GM04504 (cell line): Measurements from ENCODE around the gene MED22.

Source experiments
- DNase-seq: peaks from one replicate; pipeline ENCODE4 v3.0.0-alpha.2; 2012; ENCODE audit warnings: low read depth

The MED22 gene

GRCh38 chr9:133375724-133376654 lies 28.1 kb upstream of the MED22 start, which contains the start of the genes STKLD1 and SURF4:
Gene STKLD1 (plus strand): TSS chr9:133376366. CDS start chr9:133376474, 108 bp downstream.
Gene SURF4 (minus strand): TSS chr9:133376060. CDS start chr9:133375969, 91 bp downstream.
- peak; percentile 91 for DNase-seq

DNA sequence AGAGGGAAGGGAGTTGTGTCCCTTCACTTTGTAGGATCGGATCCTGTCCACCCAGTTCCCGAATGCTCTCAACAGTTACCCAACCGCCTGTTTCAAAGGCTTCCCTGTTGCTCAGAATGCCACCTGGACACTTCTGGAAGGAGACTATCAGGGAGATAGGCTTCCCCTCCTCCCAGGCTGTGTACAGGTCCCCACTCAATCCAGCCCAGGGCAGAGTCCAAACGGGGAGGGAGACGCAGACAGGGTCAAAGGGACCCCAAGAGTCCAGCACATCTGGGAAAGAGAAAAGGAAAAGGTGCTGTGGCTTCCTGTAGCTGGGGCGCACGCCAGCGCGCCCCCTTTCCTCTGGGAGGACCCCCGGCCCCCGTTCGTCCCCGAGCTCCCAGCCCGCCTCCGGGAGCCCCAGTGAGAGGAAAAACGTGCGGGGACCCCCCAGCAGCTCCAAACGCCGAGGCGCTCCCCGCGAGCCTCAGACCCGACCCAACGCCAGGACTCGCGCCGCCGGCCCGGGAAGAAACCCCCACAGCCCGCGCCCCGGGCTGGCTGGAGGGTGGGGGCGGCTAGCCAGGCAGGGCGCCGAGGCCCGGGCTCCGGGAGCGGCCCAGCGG lies 27.3 kb upstream of the MED22 start:
- DNase-seq: no peak

- no peak for DNase-seq
These were observed 26.7 kb upstream of the MED22 start for GRCh38 chr9:133374612-133375115.

GRCh38 chr9:133372144-133372543 lies 24.2 kb upstream of the MED22 start:
- no peak for DNase-seq

DNA sequence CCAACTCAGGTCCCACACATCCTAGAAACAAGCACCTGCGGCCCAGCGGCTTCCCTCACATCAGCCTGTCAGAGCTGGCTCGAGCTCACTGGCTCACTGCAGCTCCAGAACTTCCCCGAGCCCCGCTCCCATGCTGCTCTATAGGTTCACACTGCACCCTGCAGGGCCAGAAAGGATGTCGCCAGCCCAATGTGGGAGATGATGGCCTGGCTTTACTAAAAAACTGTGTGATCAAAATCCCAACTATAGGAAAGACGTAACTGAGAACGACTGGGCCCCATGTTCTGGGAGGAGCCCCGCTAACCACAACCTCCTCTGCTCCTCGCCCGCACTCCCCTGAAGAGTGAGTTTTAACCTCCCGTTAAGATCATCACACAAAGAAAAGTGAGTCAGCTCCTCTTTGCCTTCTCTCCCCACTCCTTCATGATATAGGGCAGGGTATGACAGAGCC lies 23.4 kb upstream of the MED22 start:
- no peak for DNase-seq

DNA sequence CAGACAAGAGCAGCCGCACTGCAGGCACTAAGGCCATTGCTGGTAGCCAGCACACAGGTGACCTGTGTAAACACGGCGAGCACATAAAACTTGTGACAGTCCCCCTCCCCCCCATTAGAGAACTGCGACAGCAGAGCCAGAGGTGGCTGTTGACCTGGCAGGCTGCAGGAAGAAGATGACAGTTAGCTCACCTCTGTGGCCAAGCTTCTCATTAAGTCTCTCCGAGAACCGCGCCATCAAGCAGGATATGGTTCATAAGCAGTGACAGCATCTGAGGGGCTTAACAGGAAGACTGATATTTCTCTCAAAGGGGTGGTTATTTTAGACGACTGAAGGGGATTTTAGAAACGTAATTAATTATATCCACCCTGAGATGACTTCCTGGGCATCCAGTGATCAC lies 22.8 kb upstream of the MED22 start:
- DNase-seq: no peak

DNA sequence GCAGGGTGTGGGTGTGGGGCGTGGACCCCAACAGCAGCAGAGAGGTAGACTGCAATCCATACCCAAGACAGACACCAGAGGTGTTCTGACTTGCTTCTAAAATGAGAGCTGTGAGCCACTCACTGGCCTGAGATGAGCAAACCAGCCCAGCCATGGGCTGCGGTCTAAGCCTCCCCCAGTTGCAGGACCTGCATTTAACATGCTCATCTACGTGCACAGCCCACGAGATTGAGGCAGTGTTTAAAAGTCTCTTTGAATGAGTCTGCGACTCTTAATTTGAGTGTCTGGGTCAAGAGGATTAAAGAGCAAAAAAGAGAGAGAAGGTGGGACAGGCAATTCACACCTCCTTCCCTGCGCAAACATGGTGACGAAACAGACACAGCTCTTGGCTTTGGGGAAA lies 22.0 kb upstream of the MED22 start:
- no peak for DNase-seq

GRCh38 chr9:133369422-133369821 lies 21.5 kb upstream of the MED22 start:
- no peak for DNase-seq

- no peak for DNase-seq
These were observed 20.4 kb upstream of the MED22 start for GRCh38 chr9:133368249-133368881.

GRCh38 chr9:133367778-133368177 lies 19.8 kb upstream of the MED22 start:
- DNase-seq: no peak

DNA sequence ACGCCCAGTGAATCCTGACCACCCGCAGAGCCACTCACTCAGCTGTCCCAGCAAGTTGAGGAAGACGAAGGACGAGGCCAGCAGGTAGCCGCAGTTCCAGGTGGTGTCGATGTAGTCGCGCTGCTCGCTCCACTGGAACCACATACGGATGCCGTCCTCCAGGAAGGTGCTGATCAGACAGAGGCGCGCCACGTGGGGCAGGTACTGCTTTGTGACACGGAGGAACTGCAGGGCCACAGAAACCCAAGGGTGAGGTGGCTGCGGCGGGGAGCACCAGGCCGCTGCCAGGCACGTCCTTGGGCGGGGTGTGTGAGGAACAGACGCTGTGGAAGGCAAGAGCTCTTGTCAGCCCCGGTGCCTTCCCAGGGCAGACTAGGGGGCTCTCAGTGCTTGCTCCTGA lies 19.3 kb upstream of the MED22 start:
- DNase-seq: no peak

DNA sequence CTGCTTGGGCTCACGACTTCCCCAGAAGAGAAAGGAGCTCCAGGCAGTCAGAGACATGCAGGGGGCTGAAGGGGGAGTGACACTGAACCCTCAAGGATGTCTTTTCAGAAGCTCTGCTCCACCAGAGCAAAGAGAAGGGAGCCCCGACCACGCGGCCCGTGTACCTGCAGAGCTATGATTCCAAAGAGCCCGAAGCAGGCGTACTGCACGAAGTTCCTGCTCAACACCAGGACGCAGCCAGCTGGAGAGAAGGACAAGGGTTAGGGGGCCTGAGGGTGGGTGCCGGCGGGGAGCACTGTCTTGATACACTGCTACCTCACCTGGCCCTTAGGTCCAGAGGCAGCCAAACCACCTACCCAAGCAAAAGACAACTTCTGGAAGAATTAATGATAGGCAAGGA lies 18.5 kb upstream of the MED22 start:
- DNase-seq: no peak

DNA sequence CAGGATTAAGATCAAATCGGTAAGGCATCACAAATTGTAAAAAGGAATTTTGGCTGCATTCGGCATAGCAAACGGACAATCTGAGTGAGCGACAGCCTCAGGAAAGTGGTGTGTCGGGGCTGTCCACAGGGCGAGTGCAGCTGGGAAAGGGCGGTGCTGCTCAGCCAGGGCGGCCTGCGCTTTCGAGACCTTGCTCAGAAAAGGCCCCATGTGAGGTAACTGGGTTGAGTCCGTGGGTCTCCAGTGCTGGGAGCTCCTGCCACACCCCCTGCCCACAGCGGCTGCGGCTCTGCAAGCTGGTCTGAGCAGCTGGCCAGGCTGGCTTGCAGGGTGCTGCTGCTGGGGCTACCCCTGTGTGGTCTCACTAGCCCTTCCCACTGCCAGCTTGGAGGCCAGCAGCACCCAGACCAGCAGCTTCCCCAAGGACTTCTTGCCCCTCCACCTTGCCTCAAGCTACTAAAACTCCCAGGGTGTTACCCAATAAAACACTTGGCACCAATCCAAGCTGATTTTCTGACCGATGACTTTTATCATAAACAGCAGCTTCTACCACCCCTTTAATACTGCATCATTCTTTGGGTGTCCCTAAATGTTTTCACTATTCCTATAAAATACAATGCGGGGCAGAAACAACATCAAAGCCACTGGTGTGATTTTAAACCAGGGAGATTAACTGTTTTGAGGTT lies 14.6 kb upstream of the MED22 start:
- DNase-seq: no peak

DNA sequence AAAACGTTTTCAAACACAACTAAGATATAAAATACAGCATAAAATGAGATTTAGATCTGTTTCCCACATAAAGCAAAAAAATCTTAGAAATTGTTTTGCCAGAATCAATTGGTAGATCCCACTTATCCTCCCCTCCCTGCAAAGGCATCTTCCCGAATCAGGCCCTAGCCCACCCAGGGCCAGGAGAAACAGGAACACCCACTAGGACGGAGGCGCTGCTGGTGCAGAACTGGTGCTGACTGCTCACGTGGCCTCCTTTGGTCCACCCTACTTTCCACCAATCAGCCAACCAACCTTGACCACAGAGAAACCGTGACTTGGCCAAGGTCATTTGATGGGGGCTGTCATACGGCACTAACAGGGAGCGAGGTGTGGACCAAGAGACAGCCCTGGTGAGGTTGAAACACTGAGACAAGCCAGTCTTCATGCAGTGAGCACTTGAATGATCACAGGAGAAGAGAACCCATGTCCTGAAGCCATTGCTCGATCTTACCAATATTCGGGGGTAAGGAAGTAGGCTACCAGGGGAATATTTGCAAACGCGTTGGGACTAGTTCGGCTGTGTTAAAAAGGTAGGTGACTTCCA lies 13.7 kb upstream of the MED22 start:
- DNase-seq: no peak

DNA sequence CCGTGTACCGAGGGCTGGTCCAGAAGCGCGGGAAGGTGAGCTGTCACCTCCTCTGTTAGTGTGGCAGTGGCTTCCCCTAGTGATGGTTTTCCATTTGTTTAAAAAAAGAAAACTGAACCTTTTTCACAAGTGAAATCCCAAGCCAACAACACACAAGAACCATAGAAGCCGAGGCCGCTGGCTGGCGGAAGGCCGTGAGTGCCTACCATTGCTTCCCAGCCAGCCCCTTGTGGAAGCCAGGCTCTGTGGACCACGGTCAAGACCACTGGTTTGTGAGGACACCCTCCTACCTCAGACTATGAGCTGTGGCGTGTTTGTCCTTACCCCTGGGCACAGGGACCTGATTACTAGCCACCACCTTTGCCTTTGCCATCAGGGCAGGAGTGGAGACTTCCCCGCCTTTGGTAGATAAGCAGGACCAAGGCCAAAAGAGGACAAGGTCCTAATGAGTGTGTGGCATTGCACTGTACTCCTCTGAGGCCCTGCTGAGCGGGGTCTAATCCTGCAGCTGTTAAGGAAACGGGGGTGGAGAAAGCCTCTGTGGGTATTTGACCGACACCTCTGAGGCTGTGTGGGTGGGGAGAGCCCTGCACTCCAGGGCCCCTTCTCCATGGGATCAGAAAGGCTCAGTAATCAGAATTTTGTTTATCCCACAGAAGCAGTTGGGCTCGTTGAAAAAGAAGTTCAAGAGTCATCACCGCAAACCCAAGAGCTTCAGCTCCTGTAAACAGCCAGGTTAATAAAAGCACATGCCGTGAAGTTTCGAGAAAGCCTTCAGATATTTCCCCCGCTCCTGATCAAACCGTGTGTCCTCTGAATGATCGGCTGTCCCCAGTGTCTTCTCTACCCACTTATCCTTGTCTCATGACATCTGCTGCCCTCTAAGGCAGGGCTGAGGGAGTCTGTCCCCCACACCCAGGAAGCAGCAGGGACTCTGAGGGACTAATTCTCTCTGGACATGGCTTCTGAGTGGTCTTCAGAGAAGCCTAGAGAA lies 12.8 kb upstream of the MED22 start:
- no peak for DNase-seq

DNA sequence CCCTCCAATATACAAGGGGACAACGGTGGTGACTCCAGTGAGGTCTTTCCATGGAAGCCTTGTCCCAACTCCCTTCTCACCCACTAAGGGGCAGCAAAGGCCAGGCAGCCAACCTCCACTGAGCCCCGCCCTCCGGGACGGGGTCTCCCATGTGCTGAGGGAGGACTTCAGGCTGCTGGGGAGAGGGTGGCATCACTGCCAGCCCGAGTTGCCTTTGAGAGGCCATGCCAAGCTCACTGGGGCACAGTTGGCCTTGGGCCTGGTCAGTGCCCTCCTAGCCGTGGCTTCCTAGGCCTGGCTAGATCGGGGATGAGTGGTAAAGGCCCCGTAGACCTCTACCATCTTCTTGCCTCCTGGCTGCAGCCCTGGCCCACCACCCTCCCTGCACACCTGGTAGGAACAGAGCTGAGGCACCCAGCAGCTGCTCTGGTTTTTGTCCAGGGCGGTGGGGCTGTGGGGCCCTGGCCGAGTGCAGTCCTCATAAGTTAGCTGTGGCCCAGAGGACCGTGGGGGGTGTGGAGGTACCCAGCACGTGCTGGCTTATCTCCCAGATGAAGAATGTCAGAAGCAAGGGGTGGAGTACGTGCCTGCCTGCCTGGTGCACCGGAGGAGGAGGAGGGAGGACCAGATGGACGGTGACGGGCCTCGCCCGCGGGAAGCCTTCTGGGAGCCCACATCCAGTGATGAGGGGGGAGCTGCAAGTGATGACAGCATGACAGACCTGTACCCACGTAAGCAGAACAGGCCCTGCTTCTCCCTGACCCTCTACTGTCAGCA lies 11.7 kb upstream of the MED22 start:
- no peak for DNase-seq

- no peak for DNase-seq
These were observed 9.7 kb upstream of the MED22 start for GRCh38 chr9:133357656-133358055.

- DNase-seq: peak; percentile 49
These were observed 8.6 kb upstream of the MED22 start, which contains the start of the genes SURF1 and SURF2 for GRCh38 chr9:133356391-133357091. Gene SURF1 (minus strand): TSS chr9:133356487. CDS start chr9:133356453, 34 bp downstream. Gene SURF2 (plus strand): TSS chr9:133356550. CDS start chr9:133356593, 43 bp downstream.
